ENCODE data around the gene EOMES.

Gene EOMES

GRCh38 chr3:27675287-27675686 is 46.8 kb downstream of the EOMES start:
- in situ Hi-C loops (cut with HindIII; ENCODE audit: low sequenced_read_pairs), result no loop called here
- DNase-seq (ENCODE audit: low read depth, low spot score), result peak; percentile 57
- TF ChIP-seq CTCF (IDR thresholded peaks at IDR 0.05; ENCODE audit: low read depth, low read length), result no peak

GRCh38 chr3:27673701-27674100 is 48.4 kb downstream of the EOMES start:
- H3K4me3 ChIP-seq (ENCODE audit: low read depth, low read length), result no peak overlapping the region
- in situ Hi-C loops (cut with HindIII; ENCODE audit: low sequenced_read_pairs), result no loop called here
- DNase-seq (ENCODE audit: low read depth, low spot score), result no peak
- TF ChIP-seq CTCF (IDR thresholded peaks at IDR 0.05; ENCODE audit: low read depth, low read length), result no peak

More at GRCh38 chr3:27675287-27675686, 46.8 kb downstream of the EOMES start:
- no peak overlapping the region for H3K4me3 ChIP-seq (ENCODE audit: low read depth, low read length)

- no peak for DNase-seq (ENCODE audit: low read depth, low spot score)
- no peak for TF ChIP-seq CTCF (IDR thresholded peaks at IDR 0.05; ENCODE audit: low read depth, low read length)
- H3K4me3 ChIP-seq (ENCODE audit: low read depth, low read length), result no peak overlapping the region
- in situ Hi-C loops (cut with HindIII; ENCODE audit: low sequenced_read_pairs), result no loop called here
Observed at GRCh38 chr3:27671101-27671500, 51.0 kb downstream of the EOMES start.

- DNase-seq (ENCODE audit: low read depth, low spot score), result no peak
- no peak overlapping the region for H3K4me3 ChIP-seq (ENCODE audit: low read depth, low read length)
- in situ Hi-C loops (cut with HindIII; ENCODE audit: low sequenced_read_pairs), result no loop called here
- TF ChIP-seq CTCF (IDR thresholded peaks at IDR 0.05; ENCODE audit: low read depth, low read length), result no peak
Observed at GRCh38 chr3:27670619-27671018, 51.5 kb downstream of the EOMES start.

- TF ChIP-seq CTCF (IDR thresholded peaks at IDR 0.05; ENCODE audit: low read depth, low read length), result no peak
- H3K4me3 ChIP-seq (ENCODE audit: low read depth, low read length), result no peak overlapping the region
- in situ Hi-C loops (cut with HindIII; ENCODE audit: low sequenced_read_pairs), result no loop called here
- peak; percentile 56 for DNase-seq (ENCODE audit: low read depth, low spot score)
Observed at GRCh38 chr3:27669591-27669990, 52.5 kb downstream of the EOMES start.

GRCh38 chr3:27667751-27668150 is 54.4 kb downstream of the EOMES start:
- no peak for TF ChIP-seq CTCF (IDR thresholded peaks at IDR 0.05; ENCODE audit: low read depth, low read length)
- no peak overlapping the region for H3K4me3 ChIP-seq (ENCODE audit: low read depth, low read length)
- in situ Hi-C loops (cut with HindIII; ENCODE audit: low sequenced_read_pairs), result no loop called here
- DNase-seq (ENCODE audit: low read depth, low spot score), result no peak

GRCh38 chr3:27666708-27667107 is 55.4 kb downstream of the EOMES start:
- H3K4me3 ChIP-seq (ENCODE audit: low read depth, low read length), result no peak overlapping the region
- in situ Hi-C loops (cut with HindIII; ENCODE audit: low sequenced_read_pairs), result no loop called here
- DNase-seq (ENCODE audit: low read depth, low spot score), result peak; percentile 91
- TF ChIP-seq CTCF (IDR thresholded peaks at IDR 0.05; ENCODE audit: low read depth, low read length), result peak; percentile 22

Data from astrocyte of the spinal cord (primary cell).